Kidney glomerular epithelial cell (primary cell): ENCODE results near the gene CLEC4G.
"Not testable (repeated sequence)": the region's sequence is repeated elsewhere in the genome, so short reads cannot be mapped to it uniquely, and the experiment has no call there.

ENCODE experiments used
- DNase-seq: peaks from one replicate; lab custom pipeline; 2025; lab: John Stamatoyannopoulos, UW

Gene CLEC4G

DNA sequence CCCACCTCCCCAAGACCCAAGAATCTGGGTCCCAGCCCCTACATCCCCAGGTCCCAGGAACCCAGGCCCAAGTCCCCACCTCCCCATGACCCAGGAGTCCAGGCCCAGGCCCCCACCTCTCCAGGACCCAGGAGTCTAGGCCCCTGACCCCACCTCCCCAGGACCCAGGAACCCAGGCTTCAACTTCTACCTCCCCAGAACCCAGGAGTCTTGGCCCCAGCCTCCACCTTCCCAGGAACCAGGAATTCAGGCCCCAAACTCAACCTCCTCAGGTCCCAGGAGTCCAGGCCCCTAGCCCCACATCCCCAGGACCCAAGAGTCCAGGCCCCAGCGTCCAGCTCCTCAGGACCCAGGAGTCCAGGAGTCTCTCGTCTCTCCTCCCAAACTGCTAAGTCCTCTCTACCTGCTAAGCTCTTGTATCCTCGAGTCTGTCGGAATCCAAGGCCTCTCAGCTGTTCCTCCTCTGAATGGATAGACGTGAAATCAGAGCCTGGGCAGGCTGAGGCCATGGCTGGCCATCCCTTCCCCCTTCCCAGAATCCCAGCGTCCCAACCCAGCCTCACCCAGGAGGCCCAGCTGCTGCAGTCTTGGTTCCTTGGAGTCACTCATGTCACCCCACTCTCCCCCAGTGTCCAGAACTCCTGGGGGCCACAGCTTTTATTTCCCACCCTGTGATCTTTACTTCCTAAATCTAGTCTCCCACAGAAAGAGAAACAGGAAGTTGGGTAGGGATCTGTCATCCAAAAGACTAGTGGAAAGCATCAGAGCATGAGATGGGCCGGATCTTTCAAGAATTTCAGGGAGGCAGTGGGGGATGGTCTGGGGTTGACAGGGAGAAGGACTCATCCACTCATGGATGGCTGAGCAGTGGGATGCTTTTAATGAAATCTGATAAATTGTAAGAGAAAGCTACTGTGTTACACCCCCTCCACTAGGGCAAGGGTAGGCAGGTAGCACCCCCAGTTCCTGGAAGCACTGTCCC is 15.3 kb upstream of the CLEC4G start, which contains the start of gene CD209:
TSS of gene CD209 (minus strand) at position 632 of the 982 bp plus-strand sequence. CDS start at position 609, 23 bp downstream.
- no peak for DNase-seq

DNA sequence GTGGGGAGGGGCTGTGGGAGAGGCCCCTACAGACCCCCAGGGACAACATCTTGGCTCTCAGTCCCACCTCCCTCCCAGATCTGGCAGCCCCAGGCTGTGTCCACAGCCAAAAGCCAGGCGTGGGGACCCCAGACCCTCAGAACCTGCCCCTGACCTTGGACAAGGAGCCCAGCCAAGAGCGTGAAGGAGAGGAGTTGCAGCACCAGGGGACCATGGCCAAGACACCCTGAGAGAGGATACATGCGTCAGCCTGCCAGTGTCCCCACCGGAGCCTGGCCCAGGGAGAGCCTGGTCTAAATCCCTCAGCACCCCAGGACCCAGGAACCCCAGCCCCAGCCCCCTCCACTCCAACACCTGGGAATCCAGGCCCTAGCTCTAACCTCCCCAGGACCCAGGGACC is 14.4 kb upstream of the CLEC4G start:
- DNase-seq = not testable (repeated sequence)

- no peak for DNase-seq
These were observed 13.2 kb upstream of the CLEC4G start for GRCh38 chr19:7744871-7745650.

DNA sequence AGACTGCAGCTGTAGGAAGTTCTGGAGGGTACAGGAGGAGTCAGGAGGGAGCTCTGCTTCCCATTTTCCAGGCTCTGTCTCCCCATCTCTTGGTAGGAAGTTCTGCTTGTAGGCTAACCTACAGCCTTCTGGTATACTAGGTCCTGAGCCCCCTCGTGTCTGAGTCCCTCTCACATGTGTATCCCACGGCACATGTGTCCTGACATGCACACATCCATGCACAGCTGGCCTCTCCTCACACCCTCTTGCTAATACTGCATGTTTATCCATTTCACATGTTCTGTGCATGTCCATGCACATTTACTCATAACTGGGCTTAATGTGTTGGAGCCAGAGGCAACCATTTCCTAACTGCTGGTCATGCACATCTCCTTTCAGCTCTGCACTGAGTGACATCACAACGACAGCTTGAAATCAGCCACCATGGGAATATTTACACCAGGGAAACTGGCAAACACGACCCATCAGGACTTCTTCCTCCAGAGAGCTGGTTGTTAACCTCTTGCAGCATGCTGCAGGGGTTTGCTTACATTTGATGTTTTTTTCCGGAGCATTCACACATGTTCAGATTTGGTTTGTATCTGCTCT is 12.4 kb upstream of the CLEC4G start:
- no peak for DNase-seq

DNA sequence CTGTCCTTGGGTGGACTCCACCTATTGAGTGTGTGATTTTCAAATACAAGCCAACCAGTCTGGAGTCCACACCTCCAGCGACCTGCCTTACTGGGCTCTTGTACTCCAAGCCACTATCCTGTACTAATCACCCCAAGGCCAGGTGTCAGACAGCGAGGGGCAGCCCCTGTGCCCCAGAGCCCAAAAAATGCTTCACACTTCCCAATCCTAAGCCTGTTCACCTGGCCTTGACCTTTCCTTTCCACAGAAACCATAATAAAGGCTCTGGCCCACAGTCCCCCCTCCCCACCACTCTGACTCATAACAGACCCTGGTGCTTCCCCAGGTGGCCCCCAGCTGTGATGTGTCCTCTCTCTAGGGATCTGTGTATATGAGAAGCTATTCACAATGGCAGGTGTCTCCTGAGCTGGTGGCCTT is 11.5 kb upstream of the CLEC4G start:
- DNase-seq = no peak

DNA sequence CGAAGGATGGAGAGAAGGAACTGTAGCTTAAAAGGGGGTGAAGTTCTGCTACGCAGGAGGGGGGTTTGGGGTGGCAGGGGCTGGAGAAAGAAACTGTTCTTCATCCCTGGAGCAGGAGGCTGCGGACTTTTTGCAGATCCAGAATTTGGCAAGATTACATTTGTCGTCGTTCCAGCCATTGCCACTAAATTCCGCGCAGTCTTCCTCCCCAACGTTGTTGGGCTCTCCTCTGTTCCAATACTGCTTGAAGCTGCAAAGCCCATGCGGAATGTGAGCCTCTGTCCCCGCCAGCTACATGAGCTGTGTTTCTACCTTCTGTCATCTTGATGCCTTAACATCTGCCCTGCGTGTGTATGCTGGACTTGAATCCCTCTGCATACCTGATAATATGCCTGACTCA is 11.1 kb upstream of the CLEC4G start:
- no peak for DNase-seq

- no peak for DNase-seq
These were observed 10.7 kb upstream of the CLEC4G start for GRCh38 chr19:7742575-7742974.

DNA sequence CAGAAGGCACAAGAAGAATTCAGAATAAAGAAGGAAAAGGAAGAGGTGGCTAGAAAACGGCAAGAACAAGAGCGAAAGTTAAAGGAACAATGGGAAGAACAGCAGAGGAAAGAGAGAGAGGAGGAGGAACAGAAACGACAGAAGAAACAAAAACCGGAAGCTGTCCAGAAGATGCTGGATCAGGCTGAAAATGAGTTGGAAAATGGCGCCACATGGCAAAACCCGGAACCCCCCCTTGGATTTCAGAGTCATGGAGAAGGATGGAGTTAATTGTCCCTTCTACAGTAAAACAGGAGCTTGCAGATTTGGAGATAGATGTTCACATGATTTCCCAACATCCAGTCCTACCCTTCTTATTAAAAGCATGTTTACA is 8.8 kb upstream of the CLEC4G start:
- no peak for DNase-seq

GRCh38 chr19:7739801-7740681 is 8.1 kb upstream of the CLEC4G start:
- no peak for DNase-seq

DNA sequence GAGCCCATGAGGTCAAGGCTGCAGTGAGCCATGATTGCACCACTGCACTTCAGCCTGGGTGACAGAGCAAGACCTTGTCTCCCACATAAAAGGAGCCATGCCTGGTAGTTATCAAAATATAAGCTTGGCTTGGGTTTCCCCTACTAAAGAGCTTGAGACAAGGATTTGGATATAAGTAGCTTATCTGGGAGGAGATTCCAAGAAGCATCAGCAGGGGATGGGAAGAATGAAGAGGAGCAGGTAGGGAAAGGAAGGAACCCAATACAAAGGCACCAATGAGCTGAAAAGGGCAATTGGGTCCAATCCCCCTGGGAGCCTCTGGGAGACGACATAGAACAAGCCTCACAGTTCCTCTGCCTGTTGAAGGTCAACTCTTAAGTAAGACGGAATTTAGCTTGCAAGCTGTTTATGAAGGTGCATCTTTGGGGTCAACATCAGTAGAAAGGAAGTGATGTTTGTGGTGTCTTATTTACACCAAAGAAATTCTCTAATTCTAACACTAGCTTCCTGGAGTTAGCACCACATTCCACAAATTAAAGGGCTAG is 7.4 kb upstream of the CLEC4G start:
- DNase-seq = no peak

- no peak for DNase-seq
These were observed 6.1 kb upstream of the CLEC4G start for GRCh38 chr19:7738023-7738422.

DNA sequence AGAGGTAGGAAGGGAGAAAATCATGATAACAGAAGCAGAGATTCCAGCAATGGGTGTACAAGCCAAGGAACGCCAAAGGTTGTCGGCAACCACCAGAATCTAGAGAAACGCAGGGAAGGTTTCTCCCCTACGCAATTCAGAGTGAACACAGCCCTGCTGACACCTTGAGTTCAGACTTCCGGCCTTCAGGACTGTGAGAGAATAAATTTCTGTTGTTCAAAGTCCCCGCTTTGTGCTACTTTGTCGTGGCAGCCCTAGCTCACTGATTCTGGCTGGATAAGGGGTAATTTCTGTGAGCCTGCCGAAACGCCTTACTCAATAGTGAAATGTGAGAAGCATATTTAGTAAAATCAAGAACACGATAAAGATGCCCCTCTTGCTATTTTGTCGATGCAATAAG is 5.3 kb upstream of the CLEC4G start:
- DNase-seq = no peak

- DNase-seq = no peak
These were observed 4.2 kb upstream of the CLEC4G start for GRCh38 chr19:7736148-7736547.

GRCh38 chr19:7734220-7735203 is 2.6 kb upstream of the CLEC4G start:
- no peak for DNase-seq

- no peak for DNase-seq
These were observed 1.5 kb upstream of the CLEC4G start for GRCh38 chr19:7733376-7733775.

- DNase-seq = no peak
These were observed 295 bp downstream of the CLEC4G start for GRCh38 chr19:7731615-7732014.

GRCh38 chr19:7731218-7731595 is 703 bp downstream of the CLEC4G start:
- DNase-seq = no peak

- no peak for DNase-seq
These were observed 1.4 kb downstream of the CLEC4G start for GRCh38 chr19:7730286-7731217.

GRCh38 chr19:7729831-7730285 is 2.1 kb downstream of the CLEC4G start:
- DNase-seq = no peak
